Esophagus muscularis mucosa (tissue), 3 donors: ENCODE data around the gene NDUFV2.

Experiments used
- POLR2A ChIP-seq: fragments of 450-650 bp; IDR thresholded peaks from one replicate; pipeline ENCODE4 v1.6.1; 2017; ENCODE audit warnings: antibody characterized with exemption, moderate library complexity, mild to moderate bottlenecking, low read depth
- POLR2AphosphoS5 ChIP-seq, 2 donors: sonication (generic); formaldehyde crosslinking; IDR thresholded peaks; one replicate each; pipeline ENCODE4 v1.6.1; 2017; ENCODE audit warnings: antibody characterized with exemption in 2 of 2
- TF ChIP-seq, protein P1 (sequence below), 3 experiments: fragments of 200-600 bp in 2 of 3; fragments of 450-650 bp in 1 of 3; sonication (generic) in 2 of 3; IDR thresholded peaks; one replicate each; pipeline ENCODE4 v1.5.1; 2017 to 2019; ENCODE audit warnings: antibody characterized with exemption in 3 of 3, mild to moderate bottlenecking in 2 of 3, moderate library complexity in 1 of 3

DNA sequence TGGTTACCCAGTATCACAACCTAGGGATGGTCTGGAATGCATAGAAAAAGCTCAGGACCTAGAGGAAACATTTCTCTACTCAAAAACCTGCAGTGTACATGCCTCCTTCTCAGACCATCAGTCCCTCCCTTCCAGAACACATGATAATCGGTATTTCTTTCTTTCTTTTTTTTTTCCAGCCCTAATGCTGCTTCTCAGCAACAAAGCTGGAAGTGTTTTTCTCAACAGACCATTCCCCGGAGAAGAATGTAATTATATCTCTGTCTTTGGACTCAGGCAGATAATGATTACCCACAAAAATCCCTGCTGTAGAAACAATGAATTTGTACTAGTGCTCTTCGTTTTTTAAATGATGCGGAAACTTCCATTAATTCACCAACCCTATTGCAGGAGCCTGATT is 44.1 kb upstream of the NDUFV2 start:
- no peak for TF ChIP-seq POLR2A
- TF ChIP-seq, protein P1, sequence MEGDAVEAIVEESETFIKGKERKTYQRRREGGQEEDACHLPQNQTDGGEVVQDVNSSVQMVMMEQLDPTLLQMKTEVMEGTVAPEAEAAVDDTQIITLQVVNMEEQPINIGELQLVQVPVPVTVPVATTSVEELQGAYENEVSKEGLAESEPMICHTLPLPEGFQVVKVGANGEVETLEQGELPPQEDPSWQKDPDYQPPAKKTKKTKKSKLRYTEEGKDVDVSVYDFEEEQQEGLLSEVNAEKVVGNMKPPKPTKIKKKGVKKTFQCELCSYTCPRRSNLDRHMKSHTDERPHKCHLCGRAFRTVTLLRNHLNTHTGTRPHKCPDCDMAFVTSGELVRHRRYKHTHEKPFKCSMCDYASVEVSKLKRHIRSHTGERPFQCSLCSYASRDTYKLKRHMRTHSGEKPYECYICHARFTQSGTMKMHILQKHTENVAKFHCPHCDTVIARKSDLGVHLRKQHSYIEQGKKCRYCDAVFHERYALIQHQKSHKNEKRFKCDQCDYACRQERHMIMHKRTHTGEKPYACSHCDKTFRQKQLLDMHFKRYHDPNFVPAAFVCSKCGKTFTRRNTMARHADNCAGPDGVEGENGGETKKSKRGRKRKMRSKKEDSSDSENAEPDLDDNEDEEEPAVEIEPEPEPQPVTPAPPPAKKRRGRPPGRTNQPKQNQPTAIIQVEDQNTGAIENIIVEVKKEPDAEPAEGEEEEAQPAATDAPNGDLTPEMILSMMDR (IDR thresholded peaks at IDR 0.05) = no peak
- no peak for TF ChIP-seq POLR2AphosphoS5 (IDR thresholded peaks at IDR 0.05)
